GM18519 (cell line): ENCODE data around the gene MCOLN3.
"Not testable (repeated sequence)": the region's sequence is repeated elsewhere in the genome, so short reads cannot be mapped to it uniquely, and the experiment has no call there.

ENCODE experiments used
- ATAC-seq: cut with Tn5 transposase; IDR thresholded peaks from one replicate; pipeline ENCODE4 v1.9.1; 2021; ENCODE audit warnings: mild to moderate bottlenecking, moderate library complexity; ENCODE audit not compliant: unreplicated experiment, low FRiP score

The MCOLN3 gene

GRCh38 chr1:85054664-85055063 is 6.4 kb upstream of the MCOLN3 start:
- no peak for ATAC-seq

GRCh38 chr1:85049735-85050166 is 1.5 kb upstream of the MCOLN3 start:
- ATAC-seq, result no peak

GRCh38 chr1:85047472-85048295 is 616 bp downstream of the MCOLN3 start:
- ATAC-seq, result peak; percentile 30

- ATAC-seq, result no peak
These were observed 1.2 kb downstream of the MCOLN3 start for GRCh38 chr1:85047144-85047471.

- no peak for ATAC-seq
These were observed 5.9 kb downstream of the MCOLN3 start for GRCh38 chr1:85042413-85042812.

GRCh38 chr1:85041793-85042192 is 6.5 kb downstream of the MCOLN3 start:
- no peak for ATAC-seq

- no peak for ATAC-seq
These were observed 15.1 kb downstream of the MCOLN3 start for GRCh38 chr1:85033221-85033620.

- no peak for ATAC-seq
These were observed 17.8 kb downstream of the MCOLN3 start for GRCh38 chr1:85030536-85030935.

- no peak for ATAC-seq
These were observed 20.1 kb downstream of the MCOLN3 start for GRCh38 chr1:85028151-85028550.

- ATAC-seq, result peak; percentile 57
These were observed 20.9 kb downstream of the MCOLN3 start for GRCh38 chr1:85027242-85027983.

- no peak for ATAC-seq
These were observed 22.4 kb downstream of the MCOLN3 start for GRCh38 chr1:85025940-85026339.

- no peak for ATAC-seq
These were observed 23.6 kb downstream of the MCOLN3 start for GRCh38 chr1:85024736-85025135.

- no peak for ATAC-seq
These were observed 25.6 kb downstream of the MCOLN3 start for GRCh38 chr1:85022700-85023099.

- ATAC-seq, result no peak
These were observed 28.3 kb downstream of the MCOLN3 start for GRCh38 chr1:85019994-85020393.

- no peak for ATAC-seq
These were observed 32.5 kb downstream of the MCOLN3 start for GRCh38 chr1:85015826-85016225.

- ATAC-seq, result not testable (repeated sequence)
These were observed 42.7 kb downstream of the MCOLN3 start for GRCh38 chr1:85005641-85006040.

GRCh38 chr1:85001742-85002141 is 46.6 kb downstream of the MCOLN3 start:
- no peak for ATAC-seq

GRCh38 chr1:84998642-84999280 is 49.5 kb downstream of the MCOLN3 start:
- no peak for ATAC-seq

GRCh38 chr1:84997667-84998600 is 50.4 kb downstream of the MCOLN3 start:
- ATAC-seq, result no peak
